GM18502 (cell line): Measurements from ENCODE around the gene SLC22A9.
"Not testable (repeated sequence)": the region's sequence is repeated elsewhere in the genome, so short reads cannot be mapped to it uniquely, and the experiment has no call there.

ENCODE experiments used
- ATAC-seq: cut with Tn5 transposase; IDR thresholded peaks from one replicate; pipeline ENCODE4 v1.9.1; 2021; ENCODE audit warnings: mild to moderate bottlenecking; ENCODE audit not compliant: unreplicated experiment, poor library complexity

SLC22A9 gene

DNA sequence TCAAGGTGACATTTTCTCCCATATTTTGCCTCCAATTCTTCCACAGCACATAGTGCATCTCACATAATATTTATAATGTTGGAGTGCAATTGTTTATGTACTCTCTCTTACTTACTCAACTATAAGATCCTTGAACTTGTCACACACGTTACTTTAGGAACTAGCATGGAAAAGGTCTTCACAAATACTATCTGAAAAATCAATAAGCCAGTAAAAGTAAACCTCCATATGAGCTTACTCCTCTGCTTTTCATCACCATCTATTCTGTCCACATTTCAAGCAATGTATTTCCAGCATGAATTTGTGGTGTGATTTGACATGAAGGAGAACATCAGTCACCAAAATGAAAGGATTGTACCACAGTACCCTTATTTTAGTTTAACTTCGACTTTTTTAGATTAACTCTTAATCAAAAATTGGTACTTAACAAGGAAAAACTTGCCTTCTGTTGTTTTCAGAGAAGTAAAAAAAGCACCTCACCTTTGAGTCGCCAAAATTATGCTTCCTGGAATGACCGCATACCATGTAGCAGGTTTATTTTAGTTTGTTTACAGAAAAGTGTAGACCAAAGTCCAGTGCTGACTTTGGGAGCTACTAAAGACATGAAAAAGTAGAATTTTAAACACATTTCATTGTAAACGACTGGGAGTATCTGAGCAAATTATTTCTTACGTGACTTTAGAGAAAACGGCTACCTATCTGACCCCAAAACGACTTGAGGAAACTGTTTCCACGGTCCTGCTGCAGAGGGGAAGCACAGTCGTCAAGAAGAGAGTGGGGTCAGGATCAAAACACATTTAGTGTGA is at the start of gene SLC22A9:
Gene SLC22A9 (plus strand): TSS at position 621 of the 806 bp plus-strand sequence. CDS start 272 bp downstream, outside the sequence.
- ATAC-seq, result no peak

DNA sequence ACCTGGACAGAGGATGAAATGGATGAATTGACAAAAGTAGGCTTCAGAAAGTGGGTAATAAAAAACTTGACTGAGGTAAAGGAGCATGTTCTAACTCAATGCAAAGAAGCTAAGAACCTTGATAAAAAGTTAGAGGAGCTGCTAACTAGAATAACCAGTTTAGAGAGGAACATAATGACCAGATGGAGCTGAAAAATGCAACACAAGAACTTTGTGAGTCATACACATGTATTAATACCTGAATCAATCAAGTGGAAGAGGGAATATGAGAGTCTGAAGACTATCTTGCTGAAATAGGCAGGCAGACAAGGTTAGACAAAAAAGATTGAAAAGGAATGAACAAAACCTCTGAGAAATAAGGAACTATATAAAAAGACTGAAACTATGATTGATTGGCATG is 47.9 kb upstream of the SLC22A9 start:
- ATAC-seq, result no peak

DNA sequence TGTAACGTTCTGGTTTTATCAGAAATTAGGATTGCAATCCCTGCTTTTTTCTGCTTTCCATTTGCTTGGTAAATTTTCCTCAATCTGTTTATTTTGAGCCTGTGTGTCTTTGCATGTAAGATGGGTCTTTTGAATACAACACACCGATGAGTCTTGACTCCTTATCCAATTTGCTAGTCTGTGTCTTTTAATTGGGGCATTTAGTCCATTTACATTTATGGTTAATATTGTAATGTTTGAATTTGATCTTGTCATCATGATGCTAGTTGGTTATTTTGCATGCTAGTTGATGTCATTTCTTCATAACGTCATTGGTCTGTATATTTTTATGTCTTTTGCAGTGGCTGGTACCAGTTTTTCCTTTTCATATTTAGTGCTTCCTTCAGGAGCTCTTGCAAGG is 34.5 kb upstream of the SLC22A9 start:
- ATAC-seq, result not testable (repeated sequence)

DNA sequence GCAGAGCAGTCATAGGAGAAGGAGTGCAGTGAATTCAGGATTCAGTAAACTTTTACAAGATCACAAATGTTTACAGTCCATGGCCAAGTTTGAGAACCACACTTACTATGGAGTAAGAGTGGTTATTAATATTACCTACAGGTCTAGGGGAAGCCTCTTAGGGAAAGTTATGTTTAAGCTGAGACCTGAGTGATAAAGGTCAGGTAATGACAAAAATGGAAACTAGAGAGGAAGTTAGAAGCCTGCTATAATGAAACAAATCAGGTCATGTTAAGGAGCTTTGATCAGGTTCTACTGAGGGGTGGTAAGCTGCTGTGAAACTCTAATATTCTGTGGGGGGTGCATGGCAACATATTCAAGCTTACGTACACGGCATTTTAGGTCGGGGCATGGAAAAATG is 32.5 kb upstream of the SLC22A9 start:
- ATAC-seq, result no peak

DNA sequence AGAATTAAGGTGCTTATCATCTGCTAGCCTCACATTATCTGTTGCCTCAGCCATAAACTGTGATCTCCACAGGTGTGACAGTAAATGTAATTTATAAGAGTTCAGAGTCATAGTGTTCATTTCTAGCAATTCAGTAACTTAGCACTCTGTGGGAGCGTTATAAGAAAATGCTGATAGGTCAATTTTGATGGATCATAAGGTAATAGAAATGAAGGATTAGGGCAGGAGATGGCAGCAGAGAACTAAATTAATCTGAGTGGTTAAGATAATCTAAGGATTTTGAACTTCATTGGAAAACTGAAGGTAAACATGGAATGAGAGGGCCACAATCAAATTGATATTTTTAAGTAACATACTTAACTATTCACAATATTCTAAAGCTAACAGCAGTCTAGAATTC is 26.5 kb upstream of the SLC22A9 start:
- no peak for ATAC-seq

DNA sequence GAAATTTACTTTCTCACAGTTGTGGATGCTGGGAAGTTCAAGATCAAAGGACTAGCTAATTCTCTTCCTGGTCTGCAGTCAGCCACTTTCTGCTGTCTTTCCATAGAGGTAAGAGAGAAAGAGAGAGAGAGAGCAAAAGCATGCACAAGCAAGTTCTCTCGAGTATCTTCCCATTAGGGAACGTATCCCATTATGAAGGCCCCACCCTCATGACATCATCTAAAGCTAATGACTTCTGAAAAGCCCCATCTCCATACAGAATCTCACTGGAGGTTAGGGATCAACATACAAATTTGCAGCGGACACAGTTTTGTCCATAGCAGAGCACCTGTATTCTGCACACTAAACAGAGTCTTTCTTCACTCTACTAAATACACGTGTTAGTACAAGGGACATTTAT is 17.4 kb upstream of the SLC22A9 start:
- ATAC-seq, result no peak

DNA sequence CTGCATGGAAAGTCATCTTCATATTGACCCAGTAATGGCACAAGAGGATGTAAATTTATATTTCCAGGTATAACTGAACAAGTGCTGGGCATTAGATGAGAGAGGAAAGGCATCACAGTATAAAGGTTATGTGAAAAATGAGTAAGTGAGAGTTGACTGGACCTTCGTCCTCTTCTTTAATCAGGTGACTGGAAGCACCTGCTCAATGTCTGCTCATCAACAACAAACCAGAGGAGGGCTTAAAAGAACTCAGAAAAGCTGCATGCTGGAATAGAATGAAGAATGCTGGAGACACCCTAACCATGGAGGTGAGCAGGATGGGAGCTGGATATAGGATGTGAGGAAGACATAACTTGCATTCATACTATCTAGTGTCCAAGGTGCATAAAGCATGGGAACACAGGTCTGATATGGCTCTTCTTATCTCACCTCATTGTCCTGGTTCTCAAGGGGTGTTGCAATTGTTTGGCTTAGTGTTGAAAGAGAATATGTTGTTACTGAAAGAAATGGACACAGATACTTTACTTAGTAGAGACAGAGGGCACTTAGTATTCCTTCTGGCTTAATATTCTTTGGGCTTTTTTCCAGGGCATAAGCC is 7.3 kb upstream of the SLC22A9 start:
- ATAC-seq, result no peak

DNA sequence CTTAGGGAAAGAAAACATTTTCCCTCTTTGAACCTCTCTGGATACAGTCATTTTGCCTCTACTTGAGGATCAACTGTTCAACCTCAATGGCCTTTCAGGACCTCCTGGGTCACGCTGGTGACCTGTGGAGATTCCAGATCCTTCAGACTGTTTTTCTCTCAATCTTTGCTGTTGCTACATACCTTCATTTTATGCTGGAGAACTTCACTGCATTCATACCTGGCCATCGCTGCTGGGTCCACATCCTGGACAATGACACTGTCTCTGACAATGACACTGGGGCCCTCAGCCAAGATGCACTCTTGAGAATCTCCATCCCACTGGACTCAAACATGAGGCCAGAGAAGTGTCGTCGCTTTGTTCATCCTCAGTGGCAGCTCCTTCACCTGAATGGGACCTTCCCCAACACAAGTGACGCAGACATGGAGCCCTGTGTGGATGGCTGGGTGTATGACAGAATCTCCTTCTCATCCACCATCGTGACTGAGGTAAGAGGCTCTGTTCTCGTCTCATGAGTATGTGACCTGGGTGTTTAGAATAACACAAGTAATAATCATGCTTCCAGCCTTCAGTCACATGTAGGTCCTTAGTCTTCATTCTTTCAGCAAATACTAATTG is 495 bp downstream of the SLC22A9 start:
- ATAC-seq, result no peak

DNA sequence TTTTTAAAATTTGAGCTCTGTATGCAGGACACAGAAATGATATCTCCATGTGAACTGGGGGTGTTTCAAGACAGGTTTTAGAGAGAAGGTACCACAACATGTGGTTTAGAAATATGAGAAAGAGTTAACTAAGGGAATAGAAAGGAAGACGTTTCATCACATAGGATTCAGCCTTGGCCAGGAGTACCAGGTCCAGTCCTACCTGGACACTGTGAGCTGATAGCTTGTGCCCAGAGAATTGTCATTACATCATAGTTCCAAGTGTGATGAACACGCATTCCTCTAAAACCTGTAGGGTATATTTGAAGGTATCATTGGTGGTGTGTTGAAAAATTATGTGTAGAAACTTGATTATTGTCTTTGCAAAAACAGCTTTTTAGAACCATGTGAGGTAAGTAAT is 1.8 kb downstream of the SLC22A9 start:
- ATAC-seq, result no peak

DNA sequence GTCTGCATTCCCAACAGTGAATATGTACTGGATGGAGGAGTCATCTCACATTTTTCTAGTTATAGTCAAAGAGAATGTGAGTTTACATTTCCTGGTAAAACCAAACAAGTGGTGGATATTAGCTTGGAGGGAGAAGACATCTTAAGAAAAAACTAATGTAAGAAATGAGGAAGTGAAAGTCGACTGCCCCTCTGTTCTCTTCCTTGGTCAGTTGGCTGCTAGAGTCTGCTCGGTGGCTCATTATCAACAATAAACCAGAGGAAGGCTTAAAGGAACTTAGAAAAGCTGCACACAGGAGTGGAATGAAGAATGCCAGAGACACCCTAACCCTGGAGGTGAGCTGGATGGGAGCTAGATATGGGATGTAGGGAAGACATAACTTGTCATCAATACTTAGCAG is 5.8 kb downstream of the SLC22A9 start:
- no peak for ATAC-seq

DNA sequence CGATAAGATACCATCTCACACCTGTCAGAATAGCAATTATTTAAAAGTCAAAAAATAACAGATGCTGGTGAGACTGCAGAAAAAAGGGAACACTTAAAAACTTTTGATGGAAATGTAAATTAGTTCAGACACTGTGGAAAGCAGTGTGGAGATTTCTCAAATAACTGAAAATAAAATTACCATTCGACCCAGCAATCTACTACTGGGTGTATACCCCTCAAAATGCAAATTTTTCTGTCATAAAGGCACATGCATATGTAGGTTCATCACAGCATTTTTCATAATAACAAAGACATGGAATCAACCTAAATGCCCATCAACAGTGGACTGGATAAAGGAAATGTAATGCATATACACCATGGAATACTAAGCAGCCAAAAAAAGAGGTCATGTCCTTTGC is 10.5 kb downstream of the SLC22A9 start:
- ATAC-seq, result no peak

DNA sequence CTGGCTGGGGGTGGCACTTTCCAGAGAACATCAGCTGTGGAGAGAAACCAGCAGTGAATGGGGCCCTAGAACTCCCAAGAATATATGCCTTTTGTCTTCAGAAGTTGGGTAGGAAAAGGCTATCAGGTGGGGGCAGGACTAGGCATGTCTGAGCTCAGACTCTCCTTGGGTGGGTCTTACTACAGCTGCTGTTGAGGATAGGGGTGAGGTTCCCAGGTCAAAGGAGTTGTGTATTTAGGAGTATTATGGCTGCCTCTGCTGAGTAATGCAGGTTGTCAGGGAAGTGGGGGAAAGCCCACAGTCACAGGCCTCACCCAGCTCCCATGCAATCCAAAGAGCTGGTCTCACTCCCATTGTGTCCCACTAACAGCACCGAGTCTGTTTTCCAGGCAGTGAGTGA is 26.1 kb downstream of the SLC22A9 start:
- no peak for ATAC-seq

DNA sequence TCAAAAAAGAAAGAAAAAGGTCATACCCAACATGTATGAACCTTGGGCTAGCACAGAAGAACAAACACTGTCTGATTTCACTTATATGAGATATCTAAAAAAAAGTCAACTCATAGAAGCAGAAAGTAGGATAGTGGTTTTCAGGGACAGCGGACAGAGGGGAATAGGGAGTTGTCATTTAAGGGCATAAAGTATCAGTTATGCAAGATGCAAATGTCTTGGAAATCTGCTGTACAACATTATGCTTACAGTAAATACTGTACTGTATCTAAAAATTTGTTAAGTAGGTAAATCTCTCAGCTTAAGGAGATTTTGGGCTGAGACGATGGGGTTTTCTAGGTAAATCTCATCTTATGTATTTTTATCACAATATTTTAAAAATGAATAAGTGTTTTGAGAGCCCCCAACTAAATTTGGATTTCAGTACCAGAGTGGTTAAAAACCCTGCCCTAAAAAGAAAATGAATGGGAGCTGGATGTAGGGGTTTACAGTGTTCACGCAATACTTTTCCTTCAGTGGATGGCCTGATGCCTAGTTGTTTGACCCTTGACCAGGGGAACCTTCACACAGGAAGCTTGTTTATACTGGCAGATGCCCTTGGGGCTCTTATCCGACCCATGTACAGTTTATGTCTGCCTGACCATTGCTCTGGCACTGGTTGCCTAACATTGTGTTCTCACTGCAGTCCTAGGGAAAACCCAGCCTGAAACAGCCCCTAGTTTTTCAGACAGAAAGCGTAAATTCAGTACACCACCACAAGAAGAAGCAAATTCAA is 34.8 kb downstream of the SLC22A9 start:
- no peak for ATAC-seq

DNA sequence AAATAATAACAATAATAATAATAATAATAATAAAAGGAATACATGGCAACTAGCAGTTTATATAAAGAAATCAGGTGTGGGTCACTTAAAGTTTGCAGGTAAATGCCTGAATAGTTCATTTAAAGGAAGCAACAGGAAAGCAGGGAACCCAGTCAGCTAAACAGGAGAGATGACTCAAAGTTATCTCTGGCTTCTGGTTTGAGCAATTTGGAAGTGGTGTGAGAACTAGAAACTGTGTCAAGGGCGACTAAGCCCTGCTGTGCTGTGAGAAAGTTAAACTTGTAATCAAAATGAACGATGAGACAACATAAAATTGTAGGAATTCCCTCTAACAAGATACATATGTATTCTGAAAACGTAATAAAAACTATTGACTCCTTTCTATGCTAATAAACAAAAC is 35.5 kb downstream of the SLC22A9 start:
- no peak for ATAC-seq

DNA sequence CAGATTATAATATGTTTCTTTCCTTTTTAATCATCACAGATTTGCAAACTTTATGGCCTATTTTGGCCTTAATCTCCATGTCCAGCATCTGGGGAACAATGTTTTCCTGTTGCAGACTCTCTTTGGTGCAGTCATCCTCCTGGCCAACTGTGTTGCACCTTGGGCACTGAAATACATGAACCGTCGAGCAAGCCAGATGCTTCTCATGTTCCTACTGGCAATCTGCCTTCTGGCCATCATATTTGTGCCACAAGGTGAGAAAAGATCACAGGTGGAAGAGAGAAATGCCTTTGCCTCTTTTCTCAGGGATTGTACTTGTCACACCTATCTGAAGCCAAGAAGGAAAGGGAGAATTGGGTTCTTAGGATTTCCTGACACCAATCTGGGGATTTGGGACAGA is 36.9 kb downstream of the SLC22A9 start:
- ATAC-seq, result no peak

DNA sequence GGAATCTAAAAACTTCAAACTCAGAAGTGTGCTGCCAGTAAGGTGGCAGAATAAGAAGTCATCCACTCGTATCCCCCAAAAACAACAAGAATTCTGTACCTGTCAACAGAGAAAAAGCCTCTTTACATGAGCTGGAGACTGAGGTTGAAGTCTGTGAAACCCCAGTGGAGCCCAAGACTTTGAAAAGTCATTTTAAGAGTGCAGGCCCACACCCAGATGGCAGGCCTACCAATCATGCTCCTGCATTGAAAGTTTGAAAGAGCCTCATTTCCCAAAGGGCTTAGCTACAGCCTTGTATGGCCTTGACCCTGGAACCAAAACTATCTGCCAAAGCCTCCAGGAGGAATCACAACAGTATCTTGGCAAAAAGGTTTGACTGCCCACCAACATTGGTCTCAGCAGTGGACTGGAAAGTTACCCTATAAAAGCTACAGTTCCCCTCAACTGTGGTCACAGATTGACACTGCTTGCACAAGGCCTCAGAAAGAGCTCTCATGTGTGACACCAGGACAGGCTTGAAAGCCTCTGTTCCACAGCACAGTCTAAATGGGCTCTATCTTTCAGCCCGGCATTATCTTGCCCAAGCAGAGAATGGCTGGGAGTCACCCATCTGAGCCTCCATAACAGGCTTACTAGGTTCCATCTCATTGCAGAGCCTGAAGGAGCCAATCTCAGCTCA is 47.7 kb downstream of the SLC22A9 start:
- no peak for ATAC-seq

DNA sequence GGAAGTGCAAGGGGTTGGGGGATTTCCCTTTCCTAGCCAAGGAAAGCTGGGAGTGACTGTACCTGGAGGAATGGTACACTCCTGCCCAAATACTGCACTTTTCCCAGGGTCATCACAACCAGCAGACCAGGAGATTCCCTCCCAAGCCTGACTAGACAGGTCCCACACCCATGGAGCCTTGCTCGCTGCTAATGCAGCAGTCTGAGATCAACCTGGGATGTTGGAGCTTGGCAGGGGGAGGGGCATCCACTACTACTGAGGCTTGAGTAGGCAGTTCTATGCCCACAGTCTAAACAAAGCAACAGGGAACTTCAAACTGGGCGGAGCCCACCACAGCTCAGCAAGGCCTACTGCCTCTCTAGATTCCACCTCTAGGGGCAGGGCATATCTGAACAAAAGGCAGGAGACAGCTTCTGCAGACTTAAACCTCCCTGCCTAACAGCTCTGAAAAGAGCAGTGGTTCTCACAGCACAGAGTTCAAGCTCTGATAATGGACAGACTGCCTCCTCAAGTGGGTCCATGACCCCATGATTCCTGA is 58.5 kb downstream of the SLC22A9 start:
- no peak for ATAC-seq

DNA sequence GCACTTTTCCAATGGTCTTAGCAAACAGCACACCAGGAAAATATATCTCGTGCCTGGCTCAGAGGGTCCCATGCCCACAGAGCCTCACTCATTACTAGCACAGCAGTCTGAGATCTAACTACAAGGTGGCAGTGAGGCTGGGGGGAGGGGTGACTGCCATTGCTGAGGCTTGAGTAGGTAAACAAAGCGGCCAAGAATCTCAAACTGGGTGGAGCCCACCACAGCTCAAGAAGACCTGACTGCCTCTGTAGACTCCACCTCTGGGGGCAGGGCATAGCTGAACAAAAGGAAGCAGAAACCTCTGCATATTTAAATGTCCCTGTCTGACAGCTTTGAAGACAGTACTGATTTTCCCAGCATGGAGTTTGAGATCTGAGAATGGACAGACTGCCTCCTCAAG is 61.1 kb downstream of the SLC22A9 start:
- not testable (repeated sequence) for ATAC-seq

DNA sequence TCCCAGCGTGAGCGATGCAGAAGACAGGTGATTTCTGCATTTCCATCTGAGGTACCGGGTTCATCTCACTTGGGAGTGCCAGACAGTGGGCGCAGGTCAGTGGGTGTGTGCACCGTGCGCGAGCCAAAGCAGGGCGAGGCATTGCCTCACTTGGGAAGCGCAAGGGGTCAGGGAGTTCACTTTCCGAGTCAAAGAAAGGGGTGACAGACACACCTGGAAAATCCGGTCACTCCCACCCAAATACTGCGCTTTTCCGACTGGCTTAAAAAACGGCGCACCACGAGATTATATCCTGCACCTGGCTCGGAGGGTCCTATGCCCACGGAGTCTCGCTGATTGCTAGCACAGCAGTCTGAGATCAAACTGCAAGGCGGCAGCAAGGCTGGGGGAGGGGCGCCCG is 65.8 kb downstream of the SLC22A9 start:
- not testable (repeated sequence) for ATAC-seq

DNA sequence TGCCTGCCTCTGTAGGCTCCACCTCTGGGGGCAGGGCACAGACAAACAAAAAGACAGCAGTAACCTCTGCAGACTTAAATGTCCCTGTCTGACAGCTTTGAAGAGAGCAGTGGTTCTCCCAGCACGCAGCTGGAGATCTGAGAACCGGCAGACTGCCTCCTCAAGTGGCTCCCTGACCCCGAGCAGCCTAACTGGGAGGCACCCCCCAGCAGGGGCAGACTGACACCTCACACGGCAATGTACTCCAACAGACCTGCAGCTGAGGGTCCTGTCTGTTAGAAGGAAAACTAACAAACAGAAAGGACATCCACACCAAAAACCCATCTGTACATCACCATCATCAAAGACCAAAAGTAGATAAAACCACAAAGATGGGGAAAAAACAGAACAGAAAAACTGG is 66.2 kb downstream of the SLC22A9 start:
- not testable (repeated sequence) for ATAC-seq
